ENCODE results near the gene PHACTR3.

Gene PHACTR3

DNA sequence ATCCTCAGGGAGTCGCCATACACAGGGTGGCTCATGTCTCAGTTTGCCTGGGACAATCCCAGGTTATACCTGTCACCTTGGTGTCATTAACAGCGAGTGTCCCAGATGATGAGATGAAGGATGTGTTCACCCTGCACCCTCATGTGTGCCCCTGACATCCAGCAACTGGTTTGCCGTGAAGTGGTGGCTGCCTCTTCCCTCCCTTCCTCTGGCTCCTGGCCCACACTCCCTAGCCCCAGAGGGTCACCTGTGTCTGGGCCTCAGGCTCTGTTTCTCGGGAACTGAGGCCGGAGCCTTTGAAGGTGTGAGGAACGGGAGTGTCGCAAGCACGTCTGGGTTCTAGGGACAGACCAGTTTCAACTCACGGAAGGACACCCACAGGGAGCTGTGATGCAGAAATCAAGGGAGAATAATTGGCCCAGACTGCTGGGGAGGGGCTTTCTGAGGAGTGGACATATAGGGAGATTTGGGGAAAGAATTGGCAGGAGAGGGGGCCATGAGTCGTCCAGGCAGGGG is 35.8 kb upstream of the PHACTR3 start:
- Histone ChIP-seq H3K27ac (no peak overlapping the region), H3K4me3 (no peak overlapping the region)
- TF ChIP-seq CTCF (IDR thresholded peaks at IDR 0.05): no peak
- DNase-seq (ENCODE audit: low spot score): no peak

- no peak for DNase-seq (ENCODE audit: low spot score)
Observed at GRCh38 chr20:59569305-59569704, 35.0 kb upstream of the PHACTR3 start.

DNA sequence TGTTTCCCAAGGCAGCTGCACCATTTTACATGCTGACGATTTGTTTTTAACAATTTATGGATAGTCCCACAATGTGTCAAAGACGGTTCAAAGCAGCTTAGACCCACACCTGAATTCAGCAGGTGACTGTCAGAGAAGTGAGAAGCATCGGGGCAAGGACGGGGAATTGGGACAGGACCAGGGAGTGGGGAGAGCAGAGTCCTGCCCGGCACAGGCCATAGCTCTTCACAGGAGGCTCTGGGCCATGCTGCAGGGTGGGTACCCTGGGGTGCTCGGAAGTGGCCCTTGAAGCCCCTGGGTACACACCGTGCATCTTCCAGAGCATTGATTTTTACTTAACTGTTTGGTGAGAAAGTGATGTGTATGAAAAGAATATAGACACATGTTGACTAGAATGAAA is 33.2 kb upstream of the PHACTR3 start:
- Histone ChIP-seq H3K27ac (no peak overlapping the region), H3K4me3 (no peak overlapping the region)
- DNase-seq (ENCODE audit: low spot score): no peak
- TF ChIP-seq CTCF (IDR thresholded peaks at IDR 0.05): no peak

More at GRCh38 chr20:59569305-59569704, 35.0 kb upstream of the PHACTR3 start:
- TF ChIP-seq CTCF (IDR thresholded peaks at IDR 0.05): no peak
- Histone ChIP-seq H3K27ac (no peak overlapping the region), H3K4me3 (no peak overlapping the region)

- no peak for DNase-seq (ENCODE audit: low spot score)
- TF ChIP-seq CTCF (IDR thresholded peaks at IDR 0.05): peak; percentile 87
- H3K27ac ChIP-seq: no peak overlapping the region
- peak overlapping the region; percentile 65 for H3K4me3 ChIP-seq
Observed at GRCh38 chr20:59571551-59572314, 32.6 kb upstream of the PHACTR3 start.

DNA sequence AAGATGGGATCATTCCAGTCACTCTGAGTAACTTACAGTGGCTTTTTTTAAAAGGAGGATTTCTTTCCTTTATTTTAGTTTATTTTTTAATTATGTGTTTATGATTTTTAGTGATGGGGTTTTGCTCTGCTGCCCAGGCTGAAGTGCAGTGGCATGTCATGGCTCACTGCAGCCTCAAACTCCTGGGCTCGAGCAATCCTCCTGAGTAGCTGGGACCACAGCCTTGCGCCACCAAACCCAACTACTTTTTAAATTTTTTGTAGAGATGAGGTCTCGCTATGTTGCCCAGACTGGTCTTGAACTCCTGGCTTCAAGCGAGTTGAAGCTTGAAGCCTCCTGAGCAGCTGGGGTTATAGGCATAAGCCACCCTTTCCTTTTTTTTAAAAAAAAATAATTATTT is 31.8 kb upstream of the PHACTR3 start:
- Histone ChIP-seq H3K27ac (no peak overlapping the region), H3K4me3 (no peak overlapping the region)
- no peak for TF ChIP-seq CTCF (IDR thresholded peaks at IDR 0.05)

GRCh38 chr20:59573837-59574236 is 30.5 kb upstream of the PHACTR3 start:
- no peak for TF ChIP-seq CTCF (IDR thresholded peaks at IDR 0.05)
- DNase-seq (ENCODE audit: low spot score): no peak
- Histone ChIP-seq H3K27ac (no peak overlapping the region), H3K4me3 (no peak overlapping the region)

More for the DNA sequence above, 31.8 kb upstream of the PHACTR3 start:
- DNase-seq (ENCODE audit: low spot score): no peak

DNA sequence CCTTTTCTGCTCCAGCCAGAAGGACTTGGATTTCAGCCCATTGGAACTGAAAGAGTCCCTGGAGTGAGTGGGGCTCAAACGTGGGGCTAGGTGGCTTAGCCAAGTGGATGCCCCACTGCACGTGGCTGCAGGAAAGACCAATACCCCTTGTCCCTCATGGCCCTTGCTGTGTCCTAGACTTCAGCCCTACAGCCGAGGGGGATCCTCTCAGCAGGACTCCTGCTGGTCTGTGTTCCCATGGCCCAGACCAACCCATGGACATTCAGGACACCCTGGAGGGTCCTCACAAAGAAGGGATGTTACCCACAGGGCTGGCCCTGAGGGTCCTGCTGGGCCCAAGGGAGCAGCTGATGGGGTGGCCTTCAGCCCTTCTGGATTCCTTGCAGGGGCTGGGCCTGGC is 30.0 kb upstream of the PHACTR3 start:
- Histone ChIP-seq H3K4me3 (no peak overlapping the region), H3K27ac (no peak overlapping the region)
- TF ChIP-seq CTCF (IDR thresholded peaks at IDR 0.05): no peak
- DNase-seq (ENCODE audit: low spot score): no peak

Measured in coronary artery (tissue), 2 donors.